Fibroblast of lung (primary cell): ENCODE data around the gene KCNK2. TPM values are rescaled to one million over a fixed set of nuclear protein-coding genes. Genes with fewer than 3 reads are reported as not detected.

Experiments used
- DNase-seq, 2 donors: peaks; one replicate each; pipeline versions ENCODE4 v3.0.0 to v3.0.0-alpha.2; 2010; ENCODE audit warnings: low read depth in 2 of 2
- H2AFZ ChIP-seq: 2 replicates; pipeline ENCODE4 v1.5.1; 2012; ENCODE audit warnings: low read length, control low read depth, inconsistent platforms
- H3K27ac ChIP-seq: 2 replicates; pipeline ENCODE4 v1.5.1; 2011; ENCODE audit warnings: low read length, control low read depth; ENCODE audit not compliant: insufficient read depth
- H3K27me3 ChIP-seq: 2 replicates; pipeline ENCODE4 v1.5.1; 2011; ENCODE audit warnings: mild to moderate bottlenecking, low read length; ENCODE audit not compliant: control insufficient read depth, insufficient read depth
- H3K36me3 ChIP-seq: 2 replicates; pipeline ENCODE4 v1.5.1; 2011; ENCODE audit warnings: low read length; ENCODE audit not compliant: control insufficient read depth, insufficient read depth
- H3K4me1 ChIP-seq: 2 replicates; pipeline ENCODE4 v1.5.1; 2011; ENCODE audit warnings: low read length; ENCODE audit not compliant: control insufficient read depth, insufficient read depth; ENCODE audit errors: extremely low read depth
- H3K4me2 ChIP-seq: 2 replicates; pipeline ENCODE4 v1.5.1; 2011; ENCODE audit warnings: low read length, control low read depth; ENCODE audit not compliant: insufficient read depth; ENCODE audit errors: extremely low read depth
- H3K4me3 ChIP-seq, 4 experiments: fragments of 200-600 bp in 1 of 4; sonication (generic) in 1 of 4; replicated peaks in 1 of 4; 2 replicates each; pipeline ENCODE4 v1.5.1; 2011 to 2016; ENCODE audit warnings: low read length in 4 of 4, low read depth in 3 of 4, mild to moderate bottlenecking in 3 of 4, control low read depth in 2 of 4, inconsistent platforms in 1 of 4, mixed read lengths in 1 of 4; ENCODE audit not compliant: insufficient read depth in 1 of 4; ENCODE audit errors: control extremely low read depth in 1 of 4
- H3K79me2 ChIP-seq: 2 replicates; pipeline ENCODE4 v1.5.1; 2012; ENCODE audit warnings: mild to moderate bottlenecking, low read length, inconsistent platforms; ENCODE audit not compliant: control insufficient read depth, insufficient read depth
- H3K9ac ChIP-seq: 2 replicates; pipeline ENCODE4 v1.5.1; 2011; ENCODE audit warnings: mild to moderate bottlenecking, low read length, control low read depth; ENCODE audit not compliant: insufficient read depth
- H3K9me3 ChIP-seq: 2 replicates; pipeline ENCODE4 v1.5.1; 2012; ENCODE audit warnings: low read depth, low read length; ENCODE audit not compliant: control insufficient read depth, insufficient read depth
- H4K20me1 ChIP-seq: 2 replicates; pipeline ENCODE4 v1.5.1; 2011; ENCODE audit warnings: low read length; ENCODE audit not compliant: control insufficient read depth, insufficient read depth; ENCODE audit errors: extremely low read depth
- EZH2 ChIP-seq: IDR thresholded peaks from 2 replicates; pipeline ENCODE4 v1.5.1; 2012; ENCODE audit warnings: low read length, control low read depth, mild to moderate bottlenecking; ENCODE audit errors: missing control alignments
- polyA plus RNA-seq, 2 donors: library from polyadenylated mRNA; depleted of rRNA in 1 of 2; stranded (reverse) in 1 of 2; unstranded in 1 of 2; fragments of >200 nt; gene quantifications; 2 replicates each; pipeline ENCODE4 v1.2.1, GENCODE V29; 2011 to 2012; ENCODE audit warnings: missing spikeins in 1 of 2
- total RNA-seq: library from RNA; depleted of rRNA; stranded (reverse); fragments of >200 nt; gene quantifications from 2 replicates; pipeline ENCODE4 v1.2.1, GENCODE V29; 2014
- TF ChIP-seq, protein P1 (sequence below), 2 donors: IDR thresholded peaks in 1 of 2; conservative IDR thresholded peaks in 1 of 2; 1 replicate in 1 of 2; 2 replicates in 1 of 2; pipeline ENCODE4 v1.5.1; 2011 to 2012; ENCODE audit warnings: low read length in 2 of 2, control low read depth in 1 of 2, inconsistent platforms in 1 of 2, low read depth in 1 of 2, mild to moderate bottlenecking in 1 of 2

The KCNK2 gene
- total and polyA plus RNA-seq, 2 donors (not counting 1 experiment from before 2014, with no cell fraction given) = 6.4 to 25.6 TPM

DNA sequence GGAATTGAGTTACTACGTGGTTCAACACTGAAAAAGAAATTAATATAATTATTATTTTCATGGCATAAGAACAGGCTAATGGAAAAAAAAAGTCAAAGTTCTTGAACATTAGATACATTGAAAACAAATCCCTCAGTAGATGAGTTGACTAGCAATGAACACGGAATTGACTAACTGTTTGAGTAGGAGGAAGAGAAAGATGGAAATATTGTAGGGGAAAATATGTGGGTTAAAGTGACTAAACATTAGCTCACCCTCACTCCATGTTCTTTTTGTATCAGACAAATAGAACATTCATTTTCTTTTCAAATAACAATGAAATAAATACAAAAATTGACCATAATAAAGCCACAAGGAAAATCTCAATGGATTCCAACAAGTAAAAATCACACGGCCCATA is 84.3 kb downstream of the KCNK2 start:
- Histone ChIP-seq H4K20me1 (no peaks in the 10 kb centered on the region), H3K9me3 (no peaks in the 10 kb centered on the region), H3K36me3 (no peaks in the 10 kb centered on the region), H3K27ac (no peak overlapping the region), H3K4me2 (no peak overlapping the region), H3K9ac (no peak overlapping the region), H3K27me3 (no peaks in the 10 kb centered on the region), H3K4me3 (no peak overlapping the region), H3K4me1 (peaks cover 2% of the 10 kb centered on the region), H2AFZ (no peak overlapping the region), H3K79me2 (no peaks in the 10 kb centered on the region)
- no peak for TF ChIP-seq EZH2
- TF ChIP-seq, protein P1, sequence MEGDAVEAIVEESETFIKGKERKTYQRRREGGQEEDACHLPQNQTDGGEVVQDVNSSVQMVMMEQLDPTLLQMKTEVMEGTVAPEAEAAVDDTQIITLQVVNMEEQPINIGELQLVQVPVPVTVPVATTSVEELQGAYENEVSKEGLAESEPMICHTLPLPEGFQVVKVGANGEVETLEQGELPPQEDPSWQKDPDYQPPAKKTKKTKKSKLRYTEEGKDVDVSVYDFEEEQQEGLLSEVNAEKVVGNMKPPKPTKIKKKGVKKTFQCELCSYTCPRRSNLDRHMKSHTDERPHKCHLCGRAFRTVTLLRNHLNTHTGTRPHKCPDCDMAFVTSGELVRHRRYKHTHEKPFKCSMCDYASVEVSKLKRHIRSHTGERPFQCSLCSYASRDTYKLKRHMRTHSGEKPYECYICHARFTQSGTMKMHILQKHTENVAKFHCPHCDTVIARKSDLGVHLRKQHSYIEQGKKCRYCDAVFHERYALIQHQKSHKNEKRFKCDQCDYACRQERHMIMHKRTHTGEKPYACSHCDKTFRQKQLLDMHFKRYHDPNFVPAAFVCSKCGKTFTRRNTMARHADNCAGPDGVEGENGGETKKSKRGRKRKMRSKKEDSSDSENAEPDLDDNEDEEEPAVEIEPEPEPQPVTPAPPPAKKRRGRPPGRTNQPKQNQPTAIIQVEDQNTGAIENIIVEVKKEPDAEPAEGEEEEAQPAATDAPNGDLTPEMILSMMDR (conservative IDR thresholded peaks at IDR 0.05 in 1 of 2, IDR thresholded peaks at IDR 0.05 in 1 of 2; ENCODE audit: low read depth in 1 of 2, low read length in 2 of 2) = no peak
- peak; percentile 15 to 55 for DNase-seq

DNA sequence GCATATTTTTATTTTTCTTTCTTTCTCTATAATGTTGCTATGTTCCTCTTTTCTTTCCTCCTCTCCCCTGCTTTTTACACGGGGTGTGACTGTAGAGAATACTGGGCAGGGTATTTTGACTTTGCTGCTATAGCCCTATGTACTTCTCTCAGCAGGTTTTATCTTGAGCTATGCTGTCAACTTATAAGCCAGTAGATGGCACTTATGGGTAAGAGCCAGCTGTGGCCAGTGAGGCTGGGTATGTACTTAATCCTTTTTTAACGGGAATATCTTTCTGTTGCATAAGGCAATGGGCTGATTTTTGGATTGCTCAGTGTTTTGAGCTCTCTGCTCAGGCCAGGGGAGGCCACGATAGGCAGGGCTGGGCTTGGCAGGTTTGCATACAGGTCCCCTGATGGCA is 99.0 kb downstream of the KCNK2 start:
- H3K79me2 ChIP-seq = no peaks in the 10 kb centered on the region
- no peaks in the 10 kb centered on the region for H3K9me3 ChIP-seq
- H3K27me3 ChIP-seq = no peaks in the 10 kb centered on the region
- H3K4me2 ChIP-seq = no peak overlapping the region
- no peak overlapping the region for H3K27ac ChIP-seq
- no peaks in the 10 kb centered on the region for H3K4me1 ChIP-seq
- no peak overlapping the region for H3K9ac ChIP-seq
- no peak overlapping the region for H2AFZ ChIP-seq
- TF ChIP-seq EZH2 = no peak
- TF ChIP-seq, protein P1 (conservative IDR thresholded peaks at IDR 0.05 in 1 of 2, IDR thresholded peaks at IDR 0.05 in 1 of 2; ENCODE audit: low read depth in 1 of 2, low read length in 2 of 2) = peak in 1 of 2 donors; percentile 19
- H3K36me3 ChIP-seq = no peaks in the 10 kb centered on the region
- DNase-seq = peak in 1 of 2 donors; percentile 42
- H3K4me3 ChIP-seq = no peak overlapping the region
- H4K20me1 ChIP-seq = no peaks in the 10 kb centered on the region

DNA sequence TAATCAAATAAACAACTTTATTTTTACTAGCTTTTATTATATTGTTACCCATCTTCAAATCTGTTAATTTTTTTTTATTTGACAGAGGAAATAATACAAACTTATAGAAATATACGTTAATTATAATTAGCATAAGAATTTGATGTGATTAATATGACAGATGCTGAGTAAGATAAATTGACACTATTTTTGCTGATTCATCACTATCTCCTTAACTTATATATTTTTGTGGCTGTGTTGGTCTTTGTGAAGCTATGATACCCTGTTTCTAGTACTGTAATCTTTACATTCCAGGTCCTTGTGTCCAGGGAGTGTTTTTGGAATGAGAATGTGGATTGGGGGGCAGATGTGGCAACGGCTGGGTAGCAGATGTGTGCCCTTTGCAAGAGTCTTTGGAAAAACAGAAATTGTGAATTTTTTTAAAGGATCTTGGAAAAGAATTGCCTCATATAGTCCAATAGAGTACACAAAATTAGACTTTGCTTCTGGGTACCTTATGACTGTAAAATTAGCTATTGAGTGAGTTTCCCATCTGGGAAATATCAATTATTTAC is 102.6 kb downstream of the KCNK2 start:
- no peak for DNase-seq
- Histone ChIP-seq H3K4me2 (no peak overlapping the region), H3K4me1 (peaks cover 2% of the 10 kb centered on the region), H3K27ac (no peak overlapping the region), H3K9me3 (no peaks in the 10 kb centered on the region), H3K79me2 (no peaks in the 10 kb centered on the region), H2AFZ (no peak overlapping the region), H3K36me3 (no peaks in the 10 kb centered on the region), H3K9ac (no peak overlapping the region), H4K20me1 (no peaks in the 10 kb centered on the region), H3K4me3 (no peak overlapping the region), H3K27me3 (no peaks in the 10 kb centered on the region)
- TF ChIP-seq, protein P1 (conservative IDR thresholded peaks at IDR 0.05 in 1 of 2, IDR thresholded peaks at IDR 0.05 in 1 of 2; ENCODE audit: low read depth in 1 of 2, low read length in 2 of 2) = no peak
- no peak for TF ChIP-seq EZH2
